SKM-1 treated with dmso at 0.1 percent for 144 hours (cell line): Measurements from ENCODE around the gene UPF1.

ENCODE experiments used
- DNase-seq: peaks from one replicate; lab custom pipeline; 2025; ENCODE audit not compliant: unreplicated experiment; lab: John Stamatoyannopoulos, UW

UPF1 gene

GRCh38 chr19:18834644-18834984 is 2.9 kb downstream of the UPF1 start:
- DNase-seq: no peak

GRCh38 chr19:18839465-18840287 is 7.9 kb downstream of the UPF1 start:
- no peak for DNase-seq

- DNase-seq: no peak
Observed at GRCh38 chr19:18840288-18841267, 8.8 kb downstream of the UPF1 start.

- DNase-seq: no peak
Observed at GRCh38 chr19:18841400-18841799, 9.6 kb downstream of the UPF1 start.

GRCh38 chr19:18842166-18842565 is 10.4 kb downstream of the UPF1 start:
- DNase-seq: no peak

- DNase-seq: no peak
Observed at GRCh38 chr19:18843960-18844359, 12.2 kb downstream of the UPF1 start.

- DNase-seq: no peak
Observed at GRCh38 chr19:18844806-18845329, 13.1 kb downstream of the UPF1 start.

GRCh38 chr19:18845961-18846360 is 14.2 kb downstream of the UPF1 start:
- no peak for DNase-seq

- peak; percentile 23 for DNase-seq
Observed at GRCh38 chr19:18846862-18847548, 15.2 kb downstream of the UPF1 start.

GRCh38 chr19:18847549-18848463 is 16.0 kb downstream of the UPF1 start:
- no peak for DNase-seq

GRCh38 chr19:18848878-18849661 is 17.3 kb downstream of the UPF1 start:
- peak; percentile 50 for DNase-seq

- DNase-seq: no peak
Observed at GRCh38 chr19:18849838-18850400, 18.2 kb downstream of the UPF1 start.

- DNase-seq: no peak
Observed at GRCh38 chr19:18850471-18851375, 19.0 kb downstream of the UPF1 start.

GRCh38 chr19:18851673-18852325 is 20.0 kb downstream of the UPF1 start:
- DNase-seq: no peak

- DNase-seq: no peak
Observed at GRCh38 chr19:18852648-18853047, 20.9 kb downstream of the UPF1 start.

GRCh38 chr19:18853755-18854427 is 22.1 kb downstream of the UPF1 start:
- DNase-seq: no peak

- no peak for DNase-seq
Observed at GRCh38 chr19:18854982-18855381, 23.2 kb downstream of the UPF1 start.
